GM10266 (cell line): ENCODE data around the gene SORCS2.

Experiments used
- DNase-seq: peaks from one replicate; pipeline ENCODE4 v3.0.0; 2012; ENCODE audit errors: extremely low spot score
- CTCF ChIP-seq: IDR thresholded peaks from 2 replicates; pipeline ENCODE4 v1.5.1; 2012; ENCODE audit warnings: mild to moderate bottlenecking, low read depth; ENCODE audit not compliant: control insufficient read depth, insufficient read depth; ENCODE audit errors: missing control alignments

Gene SORCS2

GRCh38 chr4:7673121-7673520 lies 480.8 kb downstream of the SORCS2 start:
- no peak for DNase-seq
- no peak for TF ChIP-seq CTCF

- no peak for TF ChIP-seq CTCF
- no peak for DNase-seq
Observed at GRCh38 chr4:7674706-7675105, 482.4 kb downstream of the SORCS2 start.

GRCh38 chr4:7675136-7675535 lies 482.8 kb downstream of the SORCS2 start:
- TF ChIP-seq CTCF: no peak
- DNase-seq: no peak

GRCh38 chr4:7675612-7676320 lies 483.4 kb downstream of the SORCS2 start:
- no peak for TF ChIP-seq CTCF
- DNase-seq: no peak

- no peak for TF ChIP-seq CTCF
- DNase-seq: no peak
Observed at GRCh38 chr4:7676398-7676922, 484.1 kb downstream of the SORCS2 start.

- no peak for TF ChIP-seq CTCF
- no peak for DNase-seq
Observed at GRCh38 chr4:7677086-7677485, 484.7 kb downstream of the SORCS2 start.

GRCh38 chr4:7677799-7678301 lies 485.5 kb downstream of the SORCS2 start:
- DNase-seq: no peak
- TF ChIP-seq CTCF: no peak
